HUES64 (cell line): ENCODE results near the gene CCR1.
"Not testable (repeated sequence)": the region's sequence is repeated elsewhere in the genome, so short reads cannot be mapped to it uniquely, and the experiment has no call there.

Experiments
- H3K27ac ChIP-seq: 2 replicates; pipeline ENCODE4 v1.7.0; 2013; ENCODE audit warnings: low read depth, low read length, inconsistent platforms
- H3K27me3 ChIP-seq: 2 replicates; pipeline ENCODE4 v1.6.1; 2013; ENCODE audit warnings: mild to moderate bottlenecking, low read length; ENCODE audit not compliant: insufficient read depth
- H3K36me3 ChIP-seq: 2 replicates; pipeline ENCODE4 v1.6.1; 2013; ENCODE audit warnings: mild to moderate bottlenecking, low read length; ENCODE audit not compliant: insufficient read depth
- H3K4me1 ChIP-seq: 2 replicates; pipeline ENCODE4 v1.6.1; 2013; ENCODE audit warnings: mild to moderate bottlenecking, low read length, moderate library complexity; ENCODE audit not compliant: insufficient read depth
- H3K4me3 ChIP-seq: 2 replicates; pipeline ENCODE4 v1.5.1; 2013; ENCODE audit warnings: mild to moderate bottlenecking, low read length, moderate library complexity
- H3K9ac ChIP-seq: 2 replicates; pipeline ENCODE4 v1.6.1; 2013; ENCODE audit warnings: mild to moderate bottlenecking, low read depth, low read length
- H3K9me3 ChIP-seq: 2 replicates; pipeline ENCODE4 v1.6.1; 2013; ENCODE audit warnings: low read depth, low read length; ENCODE audit not compliant: insufficient read depth
- WGBS: fragments of 150-250, 120-280 bp; methylation state at CpG from one replicate; pipeline ENCODE4 v1.1.7; 2013; ENCODE audit warnings: missing lambda C conversion rate; 5-methylcytosine and 5-hydroxymethylcytosine counted together

The CCR1 gene

DNA sequence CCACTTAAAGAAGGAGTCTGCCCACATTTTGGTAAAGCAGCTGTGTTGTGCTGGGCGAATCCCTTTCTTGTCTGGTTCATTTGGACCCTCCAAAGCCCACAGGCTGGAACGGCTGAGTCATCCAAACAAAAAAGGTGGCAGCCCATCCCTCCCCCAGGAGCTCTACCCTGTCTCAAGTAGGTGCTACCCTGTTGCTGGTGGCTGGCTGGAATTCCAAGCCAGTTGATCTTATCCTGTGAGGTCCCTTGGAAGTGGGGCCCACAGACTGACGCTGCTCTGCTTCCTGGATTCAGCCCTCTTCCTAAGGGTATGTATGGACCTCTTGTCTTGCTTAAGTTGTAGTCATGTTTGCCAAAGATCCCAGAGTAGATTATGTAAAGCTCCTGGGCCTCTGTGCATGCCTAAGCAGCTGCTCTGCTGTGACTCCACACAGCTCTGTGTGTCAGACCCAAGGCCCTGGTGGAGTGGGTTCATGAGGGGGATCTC is 44.5 kb downstream of the CCR1 start:
- H3K36me3 ChIP-seq, result no peaks in the 10 kb centered on the region
- no peak overlapping the region for H3K9ac ChIP-seq
- H3K27ac ChIP-seq, result peak overlapping the region; percentile 53; the same call in 1 of the 2 replicates
- H3K4me3 ChIP-seq, result no peak overlapping the region
- WGBS, result 76% methylated on average over 3 of the region's 3 CpGs
- no peaks in the 10 kb centered on the region for H3K27me3 ChIP-seq
- peaks cover 9% of the 10 kb centered on the region for H3K4me1 ChIP-seq
- H3K9me3 ChIP-seq, result no peaks in the 10 kb centered on the region

DNA sequence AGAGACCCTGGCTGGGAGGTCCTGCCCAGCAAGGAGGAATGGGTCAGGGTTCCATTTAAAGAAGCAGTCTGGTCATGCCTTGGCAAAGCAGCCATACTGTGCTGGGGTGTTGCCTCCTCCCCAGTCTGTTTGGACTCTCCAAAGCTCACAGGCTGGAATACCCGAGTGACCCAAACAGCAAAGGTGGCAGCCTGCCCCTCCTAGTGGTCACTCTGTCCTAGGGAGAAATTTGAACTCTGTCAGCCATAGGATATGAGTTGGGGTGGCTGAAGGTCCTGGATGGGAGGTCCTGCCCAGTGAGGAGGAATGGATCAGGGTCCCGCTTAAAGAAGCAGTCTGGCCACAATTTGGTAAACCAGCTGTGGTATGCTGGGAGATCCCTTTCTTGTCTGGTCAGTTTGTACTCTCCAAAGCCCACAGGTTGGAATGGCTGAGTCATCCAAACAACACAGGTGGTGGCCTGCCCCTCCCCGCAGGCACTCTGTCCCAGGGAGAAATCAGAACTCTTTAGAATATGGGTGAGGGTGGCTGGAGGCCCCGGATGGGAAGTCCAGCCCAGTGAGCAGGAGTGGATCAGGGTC is 45.0 kb downstream of the CCR1 start:
- Histone ChIP-seq H3K27ac (peak overlapping the region; percentile 53; the same call in 1 of the 2 replicates), H3K4me1 (peaks cover 9% of the 10 kb centered on the region), H3K36me3 (no peaks in the 10 kb centered on the region), H3K9me3 (no peaks in the 10 kb centered on the region), H3K27me3 (no peaks in the 10 kb centered on the region), H3K9ac (no peak overlapping the region), H3K4me3 (no peak overlapping the region)
- 70% methylated on average over 4 of the region's 4 CpGs for WGBS

DNA sequence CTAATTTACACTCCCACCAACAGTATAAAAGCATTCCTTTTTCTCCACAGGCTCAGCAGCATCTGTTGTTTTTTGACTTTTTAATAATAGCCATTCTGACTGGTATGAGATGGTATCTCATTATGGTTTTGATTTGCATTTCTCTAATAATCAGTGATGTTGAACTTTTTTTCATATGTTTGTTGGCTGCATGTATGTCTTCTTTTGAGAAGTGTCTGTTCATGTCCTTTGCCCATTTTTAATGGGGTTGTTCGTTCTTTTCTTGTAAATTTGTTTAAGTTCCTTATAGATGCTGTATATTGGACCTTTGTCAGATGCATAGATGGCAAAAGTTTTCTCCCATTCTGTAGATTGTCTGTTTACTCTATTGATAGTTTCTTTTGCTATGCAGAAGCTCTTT is 50.4 kb downstream of the CCR1 start:
- 94% methylated on average over 1 of the region's 1 CpG for WGBS
- not testable (repeated sequence) for H3K4me1 ChIP-seq, H3K36me3 ChIP-seq, H3K4me3 ChIP-seq, H3K27me3 ChIP-seq, H3K9ac ChIP-seq, H3K27ac ChIP-seq, H3K9me3 ChIP-seq

DNA sequence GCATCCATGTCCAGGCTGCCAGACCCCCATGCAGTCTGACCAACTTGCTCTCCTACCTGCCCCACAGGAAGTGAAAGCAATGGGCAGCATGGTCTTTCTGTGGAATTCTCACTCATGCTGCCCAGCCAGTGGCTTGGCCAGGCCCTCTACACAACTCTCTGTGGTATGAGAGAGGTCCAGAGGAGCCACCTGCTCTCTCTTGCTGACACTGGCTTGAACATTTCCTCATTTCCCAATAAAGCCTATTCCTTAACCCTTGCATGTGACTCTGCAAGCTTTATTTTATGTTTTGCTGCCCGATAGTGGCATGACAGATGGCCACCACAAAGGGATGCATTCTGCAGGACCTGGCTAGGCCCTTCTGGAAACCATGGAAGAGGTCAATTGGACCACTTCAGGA is 53.8 kb downstream of the CCR1 start:
- Histone ChIP-seq H3K27ac (no peak overlapping the region), H3K36me3 (no peaks in the 10 kb centered on the region), H3K4me1 (no peaks in the 10 kb centered on the region), H3K4me3 (no peak overlapping the region), H3K27me3 (no peaks in the 10 kb centered on the region), H3K9me3 (no peaks in the 10 kb centered on the region), H3K9ac (no peak overlapping the region)
- 98% methylated on average over 1 of the region's 1 CpG for WGBS
